ENCODE measurements around the gene FUCA2.

FUCA2 gene

DNA sequence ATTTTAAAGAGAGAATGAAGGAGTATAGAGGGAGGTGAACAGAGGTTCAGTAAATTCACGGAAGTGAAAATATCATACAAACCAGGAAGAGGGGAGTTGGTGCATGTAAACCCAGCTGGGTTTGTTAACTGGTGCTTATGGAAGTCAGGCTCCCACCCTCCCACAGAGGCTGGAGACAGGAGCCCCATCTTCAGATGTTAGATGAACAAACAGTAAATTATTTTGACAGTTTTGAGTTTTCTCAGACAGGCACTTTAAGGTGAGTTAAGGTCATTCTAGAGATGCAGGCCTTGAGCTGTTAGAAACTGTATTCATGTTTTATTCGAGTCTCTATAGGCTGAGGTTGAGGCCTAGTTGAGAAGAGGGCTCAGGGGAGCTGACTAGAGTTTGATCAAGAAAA is 41.8 kb upstream of the FUCA2 start:
- no peak overlapping the region for H3K4me3 ChIP-seq (ENCODE audit: low read depth, low read length)
- TF ChIP-seq, protein P1, sequence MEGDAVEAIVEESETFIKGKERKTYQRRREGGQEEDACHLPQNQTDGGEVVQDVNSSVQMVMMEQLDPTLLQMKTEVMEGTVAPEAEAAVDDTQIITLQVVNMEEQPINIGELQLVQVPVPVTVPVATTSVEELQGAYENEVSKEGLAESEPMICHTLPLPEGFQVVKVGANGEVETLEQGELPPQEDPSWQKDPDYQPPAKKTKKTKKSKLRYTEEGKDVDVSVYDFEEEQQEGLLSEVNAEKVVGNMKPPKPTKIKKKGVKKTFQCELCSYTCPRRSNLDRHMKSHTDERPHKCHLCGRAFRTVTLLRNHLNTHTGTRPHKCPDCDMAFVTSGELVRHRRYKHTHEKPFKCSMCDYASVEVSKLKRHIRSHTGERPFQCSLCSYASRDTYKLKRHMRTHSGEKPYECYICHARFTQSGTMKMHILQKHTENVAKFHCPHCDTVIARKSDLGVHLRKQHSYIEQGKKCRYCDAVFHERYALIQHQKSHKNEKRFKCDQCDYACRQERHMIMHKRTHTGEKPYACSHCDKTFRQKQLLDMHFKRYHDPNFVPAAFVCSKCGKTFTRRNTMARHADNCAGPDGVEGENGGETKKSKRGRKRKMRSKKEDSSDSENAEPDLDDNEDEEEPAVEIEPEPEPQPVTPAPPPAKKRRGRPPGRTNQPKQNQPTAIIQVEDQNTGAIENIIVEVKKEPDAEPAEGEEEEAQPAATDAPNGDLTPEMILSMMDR (IDR thresholded peaks at IDR 0.05; ENCODE audit: borderline replicate concordance, insufficient read depth, low read depth, low read length): no peak

DNA sequence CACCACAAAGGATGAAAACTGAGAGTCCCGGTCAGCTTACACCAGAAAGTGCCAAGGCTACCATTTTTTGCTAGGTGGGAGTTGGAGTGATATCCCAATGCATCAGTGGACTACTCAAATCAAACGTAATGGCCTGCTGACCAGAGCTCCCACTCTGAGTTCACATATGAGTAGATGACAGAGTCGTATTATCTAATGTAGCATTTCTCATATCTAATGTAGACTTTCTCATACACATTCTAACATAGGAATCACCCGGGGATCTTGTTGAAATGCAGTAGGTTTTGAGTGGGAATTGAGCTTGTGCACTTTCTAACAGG is 38.4 kb upstream of the FUCA2 start:
- no peak overlapping the region for H3K4me3 ChIP-seq (ENCODE audit: low read depth, low read length)
- TF ChIP-seq, protein P1 (IDR thresholded peaks at IDR 0.05; ENCODE audit: borderline replicate concordance, insufficient read depth, low read depth, low read length): no peak

DNA sequence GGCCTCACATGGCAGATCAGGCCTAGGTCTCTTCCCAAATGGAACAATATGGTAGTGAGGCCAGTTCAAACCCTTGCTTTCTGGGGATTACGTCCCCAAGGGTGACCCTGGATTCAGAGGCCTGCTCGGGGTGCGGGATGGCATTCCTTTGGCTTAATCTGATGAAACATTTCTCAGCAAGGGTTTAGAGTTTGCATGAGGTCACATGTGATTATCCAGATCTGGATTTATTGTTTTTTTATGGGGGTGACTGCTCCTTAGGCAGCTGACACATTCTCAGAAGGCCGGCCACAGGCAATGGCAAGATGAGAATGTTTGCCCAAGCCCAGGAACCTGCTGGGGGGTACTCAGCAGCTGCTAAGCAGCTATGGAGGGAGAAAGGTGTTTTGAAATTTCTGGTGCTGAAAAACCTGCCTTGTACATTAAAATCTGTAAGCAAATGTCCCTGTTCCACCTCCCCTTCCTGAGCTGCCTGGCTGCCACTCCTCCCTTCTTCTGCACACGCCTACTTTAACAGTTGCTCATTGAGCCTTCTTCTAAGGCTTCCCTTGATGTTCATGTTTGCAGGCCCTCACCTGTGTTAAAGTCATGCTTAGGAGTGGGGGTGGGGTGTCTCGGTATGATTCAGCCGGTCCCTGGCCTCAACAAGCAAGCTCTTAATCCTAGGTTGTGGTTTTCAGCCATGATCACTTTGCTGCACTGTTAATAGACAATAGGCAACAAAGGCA is 37.9 kb upstream of the FUCA2 start:
- TF ChIP-seq, protein P1 (IDR thresholded peaks at IDR 0.05; ENCODE audit: borderline replicate concordance, insufficient read depth, low read depth, low read length): no peak
- no peak overlapping the region for H3K4me3 ChIP-seq (ENCODE audit: low read depth, low read length)

DNA sequence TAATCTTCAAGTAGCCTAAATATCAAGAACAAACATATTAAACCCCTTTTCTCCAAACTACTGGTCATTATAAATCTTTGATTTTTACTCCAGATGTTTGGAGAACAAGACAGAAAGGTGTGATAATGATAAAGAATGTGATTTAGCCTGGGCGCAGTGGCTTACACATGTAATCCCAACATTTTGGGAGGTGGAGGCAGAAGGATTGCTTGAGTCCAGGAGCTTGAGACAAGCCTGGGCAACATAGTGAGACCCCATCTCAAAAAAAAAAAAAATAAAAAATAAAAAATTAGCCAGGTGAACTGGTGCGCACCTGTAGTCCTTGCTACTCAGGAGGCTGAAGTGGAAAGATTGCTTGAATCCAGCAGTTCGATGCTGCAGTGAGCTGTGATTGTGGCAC is 35.1 kb upstream of the FUCA2 start:
- TF ChIP-seq, protein P1 (IDR thresholded peaks at IDR 0.05; ENCODE audit: borderline replicate concordance, insufficient read depth, low read depth, low read length): no peak

DNA sequence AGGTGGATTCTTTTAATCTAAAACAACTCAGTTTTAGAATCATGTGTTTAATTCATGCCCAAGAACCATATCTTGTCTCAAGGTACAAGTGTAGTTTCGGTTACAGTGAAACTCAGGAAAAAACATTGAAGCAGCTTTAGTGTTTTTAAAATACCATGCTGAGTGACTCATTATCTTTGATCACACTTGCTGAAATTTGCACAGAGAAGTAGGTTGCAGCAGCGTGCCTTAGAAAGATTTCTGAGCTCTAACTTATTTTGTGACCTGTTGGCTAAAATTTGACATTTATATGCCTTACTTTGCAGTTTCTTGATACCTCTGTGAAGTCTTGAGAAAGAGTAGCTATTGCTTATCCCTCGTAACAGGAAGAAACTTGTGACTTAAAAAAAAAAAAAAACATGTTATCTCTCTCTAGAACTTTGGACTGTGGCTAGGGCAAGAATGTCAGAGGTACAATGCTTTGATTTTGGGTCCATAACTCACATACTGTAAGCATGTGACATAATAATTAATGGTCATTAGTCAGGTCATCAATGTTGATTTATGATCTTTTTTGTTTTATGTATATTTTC is 34.5 kb upstream of the FUCA2 start:
- no peak overlapping the region for H3K4me3 ChIP-seq (ENCODE audit: low read depth, low read length)
- TF ChIP-seq, protein P1 (IDR thresholded peaks at IDR 0.05; ENCODE audit: borderline replicate concordance, insufficient read depth, low read depth, low read length): no peak

More for the DNA sequence above, 35.1 kb upstream of the FUCA2 start:
- H3K4me3 ChIP-seq (ENCODE audit: low read depth, low read length): no peak overlapping the region

DNA sequence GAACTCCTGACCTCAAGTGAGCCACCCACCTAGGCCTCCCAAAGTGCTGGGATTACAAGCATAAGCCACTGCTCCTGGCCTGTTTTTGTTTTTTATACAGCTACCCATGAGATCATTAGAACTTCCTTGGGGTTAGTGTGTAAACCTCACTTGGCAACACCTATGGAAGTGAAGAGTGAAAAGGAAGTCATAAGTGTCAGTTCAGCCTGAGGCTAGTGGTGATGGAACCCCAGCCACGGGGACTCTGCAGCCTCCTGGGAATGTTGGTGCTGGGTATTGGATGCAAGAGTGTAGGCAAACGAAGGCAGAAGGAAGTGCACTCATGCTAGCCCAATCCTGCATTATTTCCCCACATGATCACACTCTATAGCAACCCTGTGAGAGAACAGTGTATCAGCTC is 33.6 kb upstream of the FUCA2 start:
- no peak overlapping the region for H3K4me3 ChIP-seq (ENCODE audit: low read depth, low read length)
- TF ChIP-seq, protein P1 (IDR thresholded peaks at IDR 0.05; ENCODE audit: borderline replicate concordance, insufficient read depth, low read depth, low read length): no peak

DNA sequence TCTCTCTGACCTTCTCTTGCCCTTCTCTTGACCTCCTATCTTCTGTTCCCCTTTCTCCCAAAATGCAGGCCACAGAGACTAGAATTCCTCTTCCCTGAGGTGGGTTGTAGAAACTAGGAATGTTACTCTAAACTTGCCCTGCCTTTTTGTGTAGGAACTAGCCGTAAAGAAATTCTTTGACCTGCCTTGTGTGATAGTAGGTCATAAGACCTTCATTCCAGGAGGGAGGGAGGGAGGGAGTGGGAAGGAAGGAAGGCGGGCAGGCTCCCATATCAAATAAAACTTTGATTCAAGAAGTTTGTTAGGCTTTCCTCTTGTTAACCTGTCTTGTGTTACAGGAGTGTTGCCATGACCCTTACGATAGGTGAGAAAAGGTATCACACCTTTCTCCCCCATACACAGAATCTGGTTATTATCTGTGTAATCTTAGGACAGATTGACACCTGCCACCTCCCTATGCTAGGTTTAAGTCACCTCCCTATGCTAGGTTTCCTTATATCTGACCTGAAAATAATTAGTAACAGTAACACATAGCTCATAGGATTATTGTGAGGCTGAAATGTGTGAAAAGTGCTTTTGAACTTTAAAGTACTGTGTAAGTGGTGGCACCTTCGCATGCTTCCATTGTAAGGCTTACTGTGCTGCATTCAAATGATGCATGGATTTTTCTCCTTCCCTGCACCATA is 32.6 kb upstream of the FUCA2 start:
- TF ChIP-seq, protein P1 (IDR thresholded peaks at IDR 0.05; ENCODE audit: borderline replicate concordance, insufficient read depth, low read depth, low read length): no peak

More for the DNA sequence above, 32.6 kb upstream of the FUCA2 start:
- H3K4me3 ChIP-seq (ENCODE audit: low read depth, low read length): no peak overlapping the region

Measured in GM12875 (cell line).